ENCODE data around the gene RAMP2. TPM values are rescaled to one million over a fixed set of nuclear protein-coding genes. Genes with fewer than 3 reads are reported as not detected.

Gene RAMP2
- total and polyA plus RNA-seq, 2 of the 13 experiments (the other 11 are each of a cell fraction or from before 2014, with no cell fraction given): 1.4 to 5.2 TPM

- no peak for TF ChIP-seq ZBED4 (CRISPR knock-in tag; IDR thresholded peaks at IDR 0.05; ENCODE audit: borderline replicate concordance)
- no peak for TF ChIP-seq NR3C1 (CRISPR knock-in tag; IDR thresholded peaks at IDR 0.05)
- TF ChIP-seq RAD51 (IDR thresholded peaks at IDR 0.05; ENCODE audit: borderline replicate concordance): no peak
- TF ChIP-seq BCL3 (CRISPR knock-in tag; IDR thresholded peaks at IDR 0.05): no peak
- TF ChIP-seq THAP8 (CRISPR knock-in tag; IDR thresholded peaks at IDR 0.05; ENCODE audit: borderline replicate concordance): no peak
- no peak for TF ChIP-seq ZNF652 (CRISPR knock-in tag; IDR thresholded peaks at IDR 0.05; ENCODE audit: borderline replicate concordance, low read depth)
- no peak for TF ChIP-seq ZFP62 (CRISPR knock-in tag; IDR thresholded peaks at IDR 0.05)
- no peak for TF ChIP-seq ZNF414 (CRISPR knock-in tag; IDR thresholded peaks at IDR 0.05)
- no peak for TF ChIP-seq ATF1 (CRISPR knock-in tag; IDR thresholded peaks at IDR 0.05)
- no peak for TF ChIP-seq ZIK1 (CRISPR knock-in tag; IDR thresholded peaks at IDR 0.05; ENCODE audit: borderline replicate concordance, low read depth)
- no peak for TF ChIP-seq NR2F1 (CRISPR knock-in tag; IDR thresholded peaks at IDR 0.05)
- no peak for TF ChIP-seq ZNF280D (CRISPR knock-in tag; IDR thresholded peaks at IDR 0.05)
- TF ChIP-seq ZMYM4 (CRISPR knock-in tag; IDR thresholded peaks at IDR 0.05): 0 out of 2 replicates have a peak, but pooled peaks have one; percentile 5
- no peak for TF ChIP-seq RFX1 (IDR thresholded peaks at IDR 0.05)
- TF ChIP-seq ZFX (CRISPR knock-in tag; IDR thresholded peaks at IDR 0.05; ENCODE audit: low read depth): no peak
- no peak for TF ChIP-seq HOXA5 (CRISPR knock-in tag; IDR thresholded peaks at IDR 0.05)
- no peak for TF ChIP-seq SMARCE1 (IDR thresholded peaks at IDR 0.05; ENCODE audit: borderline replicate concordance)
- no peak for TF ChIP-seq RELA (CRISPR knock-in tag; IDR thresholded peaks at IDR 0.05)
- TF ChIP-seq ZNF230 (CRISPR knock-in tag; IDR thresholded peaks at IDR 0.05): no peak
- TF ChIP-seq NFYC (CRISPR knock-in tag; IDR thresholded peaks at IDR 0.05): no peak
Measured at GRCh38 chr17:42780851-42781638, 20.0 kb downstream of the RAMP2 start (continued).
